Upper lobe of left lung (tissue), 4 donors: Measurements from ENCODE around the gene THSD7A.

Experiments
- EP300 ChIP-seq, 4 donors: sonication (generic); formaldehyde crosslinking; IDR thresholded peaks; one replicate each; pipeline ENCODE4 v1.5.1; 2017; ENCODE audit warnings: antibody characterized with exemption in 4 of 4, control low read depth in 2 of 4
- TF ChIP-seq, protein P1 (sequence below), 6 experiments: fragments of 450-650 bp in 4 of 6; fragments of 200-600 bp in 2 of 6; sonication (generic) in 2 of 6; IDR thresholded peaks; one replicate each; pipeline ENCODE4 v1.5.1; 2016 to 2019; ENCODE audit warnings: antibody characterized with exemption in 6 of 6

DNA sequence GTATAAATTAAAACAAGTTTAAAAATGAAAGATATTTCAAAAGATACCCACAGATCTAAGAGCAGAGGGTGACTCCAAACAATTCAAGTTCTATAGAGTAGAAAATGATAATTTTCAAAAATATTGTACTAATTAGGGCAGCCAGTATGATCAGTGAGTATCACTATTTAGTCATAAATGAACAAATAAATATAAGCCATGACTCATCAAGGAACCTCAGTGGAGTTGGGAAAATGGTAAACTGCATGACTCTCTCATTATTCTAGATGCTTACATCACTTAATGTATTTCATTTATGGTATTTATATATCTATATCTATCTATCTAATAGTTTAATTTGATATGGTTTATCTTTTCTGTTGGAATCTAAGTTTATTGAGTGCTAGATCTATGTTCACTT is 94.3 kb downstream of the THSD7A start:
- TF ChIP-seq, protein P1, sequence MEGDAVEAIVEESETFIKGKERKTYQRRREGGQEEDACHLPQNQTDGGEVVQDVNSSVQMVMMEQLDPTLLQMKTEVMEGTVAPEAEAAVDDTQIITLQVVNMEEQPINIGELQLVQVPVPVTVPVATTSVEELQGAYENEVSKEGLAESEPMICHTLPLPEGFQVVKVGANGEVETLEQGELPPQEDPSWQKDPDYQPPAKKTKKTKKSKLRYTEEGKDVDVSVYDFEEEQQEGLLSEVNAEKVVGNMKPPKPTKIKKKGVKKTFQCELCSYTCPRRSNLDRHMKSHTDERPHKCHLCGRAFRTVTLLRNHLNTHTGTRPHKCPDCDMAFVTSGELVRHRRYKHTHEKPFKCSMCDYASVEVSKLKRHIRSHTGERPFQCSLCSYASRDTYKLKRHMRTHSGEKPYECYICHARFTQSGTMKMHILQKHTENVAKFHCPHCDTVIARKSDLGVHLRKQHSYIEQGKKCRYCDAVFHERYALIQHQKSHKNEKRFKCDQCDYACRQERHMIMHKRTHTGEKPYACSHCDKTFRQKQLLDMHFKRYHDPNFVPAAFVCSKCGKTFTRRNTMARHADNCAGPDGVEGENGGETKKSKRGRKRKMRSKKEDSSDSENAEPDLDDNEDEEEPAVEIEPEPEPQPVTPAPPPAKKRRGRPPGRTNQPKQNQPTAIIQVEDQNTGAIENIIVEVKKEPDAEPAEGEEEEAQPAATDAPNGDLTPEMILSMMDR (IDR thresholded peaks at IDR 0.05): no peak
- no peak for TF ChIP-seq EP300 (IDR thresholded peaks at IDR 0.05)
